ENCODE results near the gene EXOC4. TPM values are rescaled to one million over a fixed set of nuclear protein-coding genes. Genes with fewer than 3 reads are reported as not detected.

The EXOC4 gene
- total RNA-seq, 1 experiment from 2014 or later = 91.9 TPM

GRCh38 chr7:133645884-133646391 lies 393.1 kb downstream of the EXOC4 start:
- no peaks in the 10 kb centered on the region for H3K27me3 Mint-ChIP-seq (ENCODE audit: unreplicated experiment)
- intact Hi-C loops (cut with micrococcal nuclease; ENCODE audit: unreplicated experiment) = no loop called here
- no peak overlapping the region for H3K27ac Mint-ChIP-seq (ENCODE audit: unreplicated experiment)
- CTCF ChIA-PET = no interaction called here
- BruUV-seq (replicated peaks) = no TSS peak
- no peak for DNase-seq
- H3K9me3 Mint-ChIP-seq (ENCODE audit: low read depth, unreplicated experiment) = no peaks in the 10 kb centered on the region
- H3K4me3 Mint-ChIP-seq (ENCODE audit: low read depth, unreplicated experiment) = no peak overlapping the region
- H3K4me1 Mint-ChIP-seq (ENCODE audit: low read depth, unreplicated experiment) = peaks cover 22% of the 10 kb centered on the region
- H3K36me3 Mint-ChIP-seq (ENCODE audit: insufficient read depth, unreplicated experiment) = no peaks in the 10 kb centered on the region
- TF ChIP-seq CTCF (IDR thresholded peaks at IDR 0.05; ENCODE audit: unreplicated experiment) = no peak

- intact Hi-C loops (cut with micrococcal nuclease; ENCODE audit: unreplicated experiment) = no loop called here
- Mint-ChIP-seq H3K27me3 (ENCODE audit: unreplicated experiment) (no peaks in the 10 kb centered on the region), H3K27ac (ENCODE audit: unreplicated experiment) (no peak overlapping the region), H3K4me1 (ENCODE audit: low read depth, unreplicated experiment) (peaks cover 22% of the 10 kb centered on the region), H3K36me3 (ENCODE audit: insufficient read depth, unreplicated experiment) (no peaks in the 10 kb centered on the region), H3K9me3 (ENCODE audit: low read depth, unreplicated experiment) (no peaks in the 10 kb centered on the region), H3K4me3 (ENCODE audit: low read depth, unreplicated experiment) (no peak overlapping the region)
- DNase-seq = no peak
- CTCF ChIA-PET = no interaction called here
- no TSS peak for BruUV-seq (replicated peaks)
- no peak for TF ChIP-seq CTCF (IDR thresholded peaks at IDR 0.05; ENCODE audit: unreplicated experiment)
Measured at GRCh38 chr7:133646472-133647315, 393.8 kb downstream of the EXOC4 start.

- Mint-ChIP-seq H3K27me3 (ENCODE audit: unreplicated experiment) (no peaks in the 10 kb centered on the region), H3K4me3 (ENCODE audit: low read depth, unreplicated experiment) (no peak overlapping the region), H3K27ac (ENCODE audit: unreplicated experiment) (no peak overlapping the region), H3K9me3 (ENCODE audit: low read depth, unreplicated experiment) (no peaks in the 10 kb centered on the region), H3K4me1 (ENCODE audit: low read depth, unreplicated experiment) (peaks cover 22% of the 10 kb centered on the region), H3K36me3 (ENCODE audit: insufficient read depth, unreplicated experiment) (no peaks in the 10 kb centered on the region)
- no peak for TF ChIP-seq CTCF (IDR thresholded peaks at IDR 0.05; ENCODE audit: unreplicated experiment)
- no peak for DNase-seq
- BruUV-seq (replicated peaks) = no TSS peak
- CTCF ChIA-PET = no interaction called here
- intact Hi-C loops (cut with micrococcal nuclease; ENCODE audit: unreplicated experiment) = no loop called here
Measured at GRCh38 chr7:133649593-133649992, 396.7 kb downstream of the EXOC4 start.

GRCh38 chr7:133650069-133650468 lies 397.2 kb downstream of the EXOC4 start:
- H3K9me3 Mint-ChIP-seq (ENCODE audit: low read depth, unreplicated experiment) = no peaks in the 10 kb centered on the region
- peaks cover 22% of the 10 kb centered on the region for H3K4me1 Mint-ChIP-seq (ENCODE audit: low read depth, unreplicated experiment)
- TF ChIP-seq CTCF (IDR thresholded peaks at IDR 0.05; ENCODE audit: unreplicated experiment) = no peak
- no peak overlapping the region for H3K27ac Mint-ChIP-seq (ENCODE audit: unreplicated experiment)
- no peaks in the 10 kb centered on the region for H3K27me3 Mint-ChIP-seq (ENCODE audit: unreplicated experiment)
- H3K36me3 Mint-ChIP-seq (ENCODE audit: insufficient read depth, unreplicated experiment) = no peaks in the 10 kb centered on the region
- CTCF ChIA-PET = interaction anchor here (1.1 kb wide), 1 partner anchor 820 kb away, joined by 3 read pairs; no protein-coding TSS in a partner anchor
- no peak overlapping the region for H3K4me3 Mint-ChIP-seq (ENCODE audit: low read depth, unreplicated experiment)
- no TSS peak for BruUV-seq (replicated peaks)
- intact Hi-C loops (cut with micrococcal nuclease; ENCODE audit: unreplicated experiment) = no loop called here
- DNase-seq = no peak

Measured in Calu3 (cell line).